H9 (cell line): ENCODE data around the gene C4orf17. TPM values are rescaled to one million over a fixed set of nuclear protein-coding genes. Genes with fewer than 3 reads are reported as not detected.

Source experiments
- DNase-seq: peaks from one replicate; pipeline ENCODE4 v3.0.0-alpha.2; 2017
- H2AFZ ChIP-seq: one replicate; pipeline ENCODE4 v1.6.1; 2013; ENCODE audit warnings: mild to moderate bottlenecking, low read length, control low read depth, moderate library complexity
- H2AK5ac ChIP-seq: 2 replicates; pipeline ENCODE4 v1.6.1; 2013; ENCODE audit warnings: low read length, control low read depth, mixed read lengths; ENCODE audit not compliant: insufficient read length
- H2BK120ac ChIP-seq: one replicate; pipeline ENCODE4 v1.6.1; 2013; ENCODE audit warnings: low read depth, mild to moderate bottlenecking, low read length, control low read depth, inconsistent platforms; ENCODE audit not compliant: poor library complexity, severe bottlenecking
- H2BK12ac ChIP-seq: 2 replicates; pipeline ENCODE4 v1.6.1; 2013; ENCODE audit warnings: low read length, control low read depth, mixed read lengths, low read depth; ENCODE audit not compliant: insufficient read length
- H2BK15ac ChIP-seq: 2 replicates; pipeline ENCODE4 v1.6.1; 2013; ENCODE audit warnings: low read depth, low read length, control low read depth
- H2BK20ac ChIP-seq: one replicate; pipeline ENCODE4 v1.6.1; 2013; ENCODE audit warnings: low read depth, mild to moderate bottlenecking, low read length, control low read depth, inconsistent platforms; ENCODE audit not compliant: poor library complexity, severe bottlenecking
- H2BK5ac ChIP-seq: 2 replicates; pipeline ENCODE4 v1.6.1; 2013; ENCODE audit warnings: low read length, control low read depth, mixed read lengths; ENCODE audit not compliant: insufficient read length
- H3K14ac ChIP-seq: 2 replicates; pipeline ENCODE4 v1.6.1; 2013; ENCODE audit warnings: low read length, control low read depth; ENCODE audit not compliant: insufficient read depth
- H3K18ac ChIP-seq: 2 replicates; pipeline ENCODE4 v1.6.1; 2013; ENCODE audit warnings: low read depth, mild to moderate bottlenecking, mixed read lengths, low read length, control low read depth; ENCODE audit not compliant: insufficient read length
- H3K23ac ChIP-seq: 2 replicates; pipeline ENCODE4 v1.6.1; 2013; ENCODE audit warnings: low read length, control low read depth, mixed read lengths, low read depth; ENCODE audit not compliant: insufficient read length
- H3K23me2 ChIP-seq: 2 replicates; pipeline ENCODE4 v1.6.1; 2013; ENCODE audit warnings: low read depth, mild to moderate bottlenecking, mixed read lengths, low read length, control low read depth; ENCODE audit not compliant: insufficient read length, poor library complexity, severe bottlenecking
- H3K27ac ChIP-seq: 2 replicates; pipeline ENCODE4 v1.5.1; 2013; ENCODE audit warnings: low read length, control low read depth, mixed read lengths, low read depth; ENCODE audit not compliant: insufficient read length
- H3K27me3 ChIP-seq: 2 replicates; pipeline ENCODE4 v1.6.1; 2013; ENCODE audit warnings: low read length, control low read depth, inconsistent platforms; ENCODE audit not compliant: insufficient read depth
- H3K4ac ChIP-seq: 2 replicates; pipeline ENCODE4 v1.6.1; 2013; ENCODE audit warnings: low read depth, mild to moderate bottlenecking, control low read depth, inconsistent platforms, low read length, moderate library complexity
- H3K4me1 ChIP-seq: 2 replicates; pipeline ENCODE4 v1.6.1; 2013; ENCODE audit warnings: low read length, control low read depth, inconsistent platforms; ENCODE audit not compliant: insufficient read depth
- H3K4me2 ChIP-seq: 2 replicates; pipeline ENCODE4 v1.6.1; 2013; ENCODE audit warnings: low read length, control low read depth, mixed read lengths; ENCODE audit not compliant: insufficient read length, insufficient read depth
- H3K56ac ChIP-seq: 2 replicates; pipeline ENCODE4 v1.6.1; 2013; ENCODE audit warnings: low read depth, mild to moderate bottlenecking, mixed read lengths, low read length, control low read depth; ENCODE audit not compliant: insufficient read length
- H3K79me1 ChIP-seq: 2 replicates; pipeline ENCODE4 v1.6.1; 2013; ENCODE audit warnings: low read depth, mild to moderate bottlenecking, moderate library complexity, low read length, control low read depth, inconsistent platforms; ENCODE audit not compliant: insufficient read depth, poor library complexity, severe bottlenecking
- H3K79me2 ChIP-seq: 2 replicates; pipeline ENCODE4 v1.6.1; 2013; ENCODE audit warnings: low read length, control low read depth, inconsistent platforms; ENCODE audit not compliant: insufficient read depth
- H3K9ac ChIP-seq: 2 replicates; pipeline ENCODE4 v1.6.1; 2013; ENCODE audit warnings: low read length, control low read depth, mixed read lengths; ENCODE audit not compliant: insufficient read length; ENCODE audit errors: extremely low read depth
- H3K9me3 ChIP-seq: one replicate; pipeline ENCODE4 v1.6.1; 2013; ENCODE audit warnings: low read depth, low read length, inconsistent platforms; ENCODE audit not compliant: control insufficient read depth
- H3T11ph ChIP-seq: one replicate; pipeline ENCODE4 v1.6.1; 2013; ENCODE audit warnings: mild to moderate bottlenecking, low read length, control low read depth, inconsistent platforms
- H4K20me1 ChIP-seq: one replicate; pipeline ENCODE4 v1.6.1; 2013; ENCODE audit not compliant: control insufficient read depth, insufficient read length, insufficient read depth
- H4K5ac ChIP-seq: 2 replicates; pipeline ENCODE4 v1.6.1; 2013; ENCODE audit warnings: low read depth, mild to moderate bottlenecking, mixed read lengths, low read length, control low read depth; ENCODE audit not compliant: insufficient read length
- H4K8ac ChIP-seq: replicated peaks from 2 replicates; pipeline ENCODE4 v1.6.1; 2013; ENCODE audit warnings: low read length, control low read depth, mixed read lengths, low read depth; ENCODE audit not compliant: insufficient read length
- H4K91ac ChIP-seq: 2 replicates; pipeline ENCODE4 v1.6.1; 2013; ENCODE audit warnings: low read depth, mild to moderate bottlenecking, moderate library complexity, mixed read lengths, low read length, control low read depth; ENCODE audit not compliant: insufficient read length
- H3K27ac Mint-ChIP-seq, 3 experiments: 2 replicates in 2 of 3; 3 replicates in 1 of 3; pipeline ENCODE4 v1.8.0; 2020 to 2021; ENCODE audit warnings: mixed read lengths in 3 of 3, mild to moderate bottlenecking in 1 of 3, moderate library complexity in 1 of 3
- H3K27me3 Mint-ChIP-seq: 2 replicates; pipeline ENCODE4 v1.8.0; 2021; ENCODE audit warnings: low read depth, mild to moderate bottlenecking, moderate library complexity, mixed read lengths
- H3K36me3 Mint-ChIP-seq, 3 experiments: 2 replicates in 2 of 3; 3 replicates in 1 of 3; pipeline ENCODE4 v1.8.0; 2020 to 2021; ENCODE audit warnings: low read depth in 3 of 3, mixed read lengths in 3 of 3; ENCODE audit not compliant: insufficient read depth in 1 of 3
- H3K4me1 Mint-ChIP-seq, 2 experiments: 2 replicates each; pipeline ENCODE4 v1.8.0; 2020; ENCODE audit warnings: mixed read lengths in 2 of 2
- H3K4me3 Mint-ChIP-seq, 2 experiments: 2 replicates in 1 of 2; 3 replicates in 1 of 2; pipeline ENCODE4 v1.8.0; 2020 to 2021; ENCODE audit warnings: mild to moderate bottlenecking in 2 of 2, mixed read lengths in 2 of 2, moderate library complexity in 1 of 2
- H3K9me3 Mint-ChIP-seq, 2 experiments: 2 replicates in 1 of 2; 3 replicates in 1 of 2; pipeline ENCODE4 v1.8.0; 2020; ENCODE audit warnings: mild to moderate bottlenecking in 2 of 2, mixed read lengths in 2 of 2, moderate library complexity in 1 of 2
- CTCF ChIP-seq: fragments of 200-600 bp; sonication (generic); conservative IDR thresholded peaks from 3 replicates; pipeline ENCODE4 v1.8.0; 2021; ENCODE audit warnings: antibody characterized with exemption, mild to moderate bottlenecking
- WGBS: extraction: QIAGEN DNeasy Blood & Tissue Kit; methylation state at CpG from one replicate; pipeline ENCODE4 v1.1.7; 2013; ENCODE audit warnings: missing lambda C conversion rate, low lambda C conversion rate, mixed read lengths; ENCODE audit not compliant: insufficient read length; ENCODE audit errors: extremely low coverage; 5-methylcytosine and 5-hydroxymethylcytosine counted together
- total RNA-seq: library from RNA; stranded (reverse); gene quantifications from 2 replicates; pipeline ENCODE4 v1.2.1, GENCODE V29; 2021

C4orf17 gene
- total RNA-seq, 1 experiment from 2014 or later: not detected

DNA sequence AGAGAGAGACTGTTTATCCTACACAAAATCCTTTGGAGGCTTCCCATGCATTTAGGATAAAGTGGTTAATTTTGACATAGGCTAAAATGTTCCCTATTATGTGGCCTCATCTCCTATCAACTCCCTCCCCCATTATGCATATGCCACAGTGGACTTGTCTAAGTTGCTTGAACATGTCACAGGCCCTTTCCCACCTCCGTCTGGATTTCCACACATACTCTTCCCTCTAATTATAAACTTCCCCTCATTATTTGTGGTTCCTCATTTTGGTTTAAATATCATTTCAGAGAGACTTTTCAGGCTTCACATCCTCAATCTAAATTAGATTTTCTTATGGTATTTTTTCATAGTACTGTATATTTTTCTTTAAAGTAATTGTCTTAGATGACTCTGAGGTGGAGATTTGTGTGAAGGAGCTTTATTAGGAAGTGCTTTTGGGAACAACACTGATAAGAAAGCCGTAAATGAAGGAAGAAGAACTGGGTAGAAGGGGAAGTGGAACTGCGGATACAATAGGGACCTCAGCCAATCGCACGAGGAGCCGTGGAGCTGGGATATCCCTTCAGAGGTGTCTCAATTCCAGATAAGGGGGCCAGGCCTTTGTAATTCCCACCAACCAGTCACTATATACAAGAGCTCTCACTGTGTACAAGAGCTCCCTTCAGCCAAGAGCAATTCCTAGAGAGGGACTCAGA is 7.9 kb downstream of the C4orf17 start:
- H2AFZ ChIP-seq: no peak overlapping the region
- no peak overlapping the region for H2BK20ac ChIP-seq
- H3K9me3 Mint-ChIP-seq: no peaks in the 10 kb centered on the region
- no CpG with 5 or more reads among the region's 6 CpGs for WGBS
- H3K4me1 ChIP-seq: no peaks in the 10 kb centered on the region
- no peak overlapping the region for H2BK12ac ChIP-seq
- no peak overlapping the region for H3K27ac Mint-ChIP-seq
- no peak overlapping the region for H2AK5ac ChIP-seq
- no peak overlapping the region for H3K4me3 Mint-ChIP-seq
- H3K18ac ChIP-seq: no peak overlapping the region
- no peaks in the 10 kb centered on the region for H3K36me3 Mint-ChIP-seq
- H3K79me2 ChIP-seq: no peaks in the 10 kb centered on the region
- DNase-seq: no peak
- no peak overlapping the region for H2BK5ac ChIP-seq
- H3K79me1 ChIP-seq: no peaks in the 10 kb centered on the region
- no peaks in the 10 kb centered on the region for H3K9me3 ChIP-seq
- no peak overlapping the region for H3K56ac ChIP-seq
- no peaks in the 10 kb centered on the region for H3K23me2 ChIP-seq
- H4K8ac ChIP-seq: no peak overlapping the region
- no peaks in the 10 kb centered on the region for H3K27me3 Mint-ChIP-seq
- H3K27me3 ChIP-seq: no peaks in the 10 kb centered on the region
- H3T11ph ChIP-seq: no peak overlapping the region
- H3K4ac ChIP-seq: no peak overlapping the region
- no peaks in the 10 kb centered on the region for H3K4me1 Mint-ChIP-seq
- H4K91ac ChIP-seq: no peak overlapping the region
- H3K9ac ChIP-seq: no peak overlapping the region
- no peak for TF ChIP-seq CTCF
- H4K20me1 ChIP-seq: no peaks in the 10 kb centered on the region
- H2BK15ac ChIP-seq: no peak overlapping the region
- no peak overlapping the region for H3K14ac ChIP-seq
- no peak overlapping the region for H4K5ac ChIP-seq
- H3K23ac ChIP-seq: no peak overlapping the region
- H2BK120ac ChIP-seq: no peak overlapping the region
- H3K4me2 ChIP-seq: no peak overlapping the region
- no peak overlapping the region for H3K27ac ChIP-seq
